Loucy (cell line): ENCODE results near the gene BAIAP2L1.

Experiments
- H2AFZ ChIP-seq: fragments of 200-600 bp; sonication (generic); 2 replicates; pipeline ENCODE4 v1.6.0; 2016; ENCODE audit warnings: antibody characterized with exemption, mild to moderate bottlenecking, low read length, moderate library complexity
- H3F3A ChIP-seq: fragments of 200-600 bp; 2 replicates; pipeline ENCODE4 v1.6.0; 2016; ENCODE audit warnings: antibody characterized with exemption, low read depth, mild to moderate bottlenecking
- H3K27me3 ChIP-seq: fragments of 200-600 bp; sonication (generic); 2 replicates; pipeline ENCODE4 v1.6.1; 2014; ENCODE audit warnings: low read length, mild to moderate bottlenecking; ENCODE audit not compliant: insufficient read depth, poor library complexity, severe bottlenecking
- H3K36me3 ChIP-seq: fragments of 200-600 bp; sonication (generic); 2 replicates; pipeline ENCODE4 v1.6.1; 2016; ENCODE audit warnings: low read length; ENCODE audit not compliant: insufficient read depth
- H3K4me1 ChIP-seq: fragments of 200-600 bp; sonication (generic); 2 replicates; pipeline ENCODE4 v1.5.1; 2014; ENCODE audit warnings: low read length, mild to moderate bottlenecking; ENCODE audit not compliant: insufficient read depth, poor library complexity, severe bottlenecking
- H3K4me2 ChIP-seq: fragments of 200-600 bp; sonication (generic); 2 replicates; pipeline ENCODE4 v1.6.0; 2014; ENCODE audit warnings: antibody characterized with exemption, low read length, low read depth, mild to moderate bottlenecking; ENCODE audit not compliant: poor library complexity, severe bottlenecking
- H3K4me3 ChIP-seq: fragments of 200-600 bp; sonication (generic); 2 replicates; pipeline ENCODE4 v1.5.1; 2014; ENCODE audit warnings: low read length, mild to moderate bottlenecking, mixed read lengths; ENCODE audit not compliant: poor library complexity, severe bottlenecking
- H3K79me2 ChIP-seq: fragments of 200-600 bp; sonication (generic); 2 replicates; pipeline ENCODE4 v1.6.1; 2014; ENCODE audit warnings: low read length; ENCODE audit not compliant: insufficient read depth
- H3K9ac ChIP-seq: fragments of 200-600 bp; sonication (generic); 2 replicates; pipeline ENCODE4 v1.6.0; 2014; ENCODE audit warnings: mild to moderate bottlenecking, low read depth, low read length, moderate library complexity; ENCODE audit not compliant: poor library complexity, severe bottlenecking
- H3K9me2 ChIP-seq: fragments of 200-600 bp; sonication (generic); replicated peaks from 2 replicates; pipeline ENCODE4 v1.6.1; 2016; ENCODE audit warnings: low read depth, low read length, mixed read lengths
- H3K9me3 ChIP-seq: fragments of 200-600 bp; sonication (generic); 2 replicates; pipeline ENCODE4 v1.6.1; 2014; ENCODE audit warnings: mild to moderate bottlenecking, antibody characterized with exemption, low read length, low read depth; ENCODE audit not compliant: insufficient read depth
- H4K20me1 ChIP-seq: fragments of 200-600 bp; sonication (generic); 2 replicates; pipeline ENCODE4 v1.6.0; 2014; ENCODE audit warnings: antibody characterized with exemption, low read length, mild to moderate bottlenecking; ENCODE audit not compliant: insufficient read depth, poor library complexity, severe bottlenecking
- EZH2phosphoT487 ChIP-seq: fragments of 200-600 bp; IDR thresholded peaks from 2 replicates; pipeline ENCODE4 v1.6.1; 2018; ENCODE audit warnings: antibody characterized with exemption, mild to moderate bottlenecking, moderate library complexity, borderline replicate concordance
- TF ChIP-seq, protein P1 (sequence below): fragments of 200-600 bp; sonication (generic); conservative IDR thresholded peaks from 2 replicates; pipeline ENCODE4 v1.5.1; 2014; ENCODE audit warnings: mild to moderate bottlenecking, antibody characterized with exemption, low read length

BAIAP2L1 gene

DNA sequence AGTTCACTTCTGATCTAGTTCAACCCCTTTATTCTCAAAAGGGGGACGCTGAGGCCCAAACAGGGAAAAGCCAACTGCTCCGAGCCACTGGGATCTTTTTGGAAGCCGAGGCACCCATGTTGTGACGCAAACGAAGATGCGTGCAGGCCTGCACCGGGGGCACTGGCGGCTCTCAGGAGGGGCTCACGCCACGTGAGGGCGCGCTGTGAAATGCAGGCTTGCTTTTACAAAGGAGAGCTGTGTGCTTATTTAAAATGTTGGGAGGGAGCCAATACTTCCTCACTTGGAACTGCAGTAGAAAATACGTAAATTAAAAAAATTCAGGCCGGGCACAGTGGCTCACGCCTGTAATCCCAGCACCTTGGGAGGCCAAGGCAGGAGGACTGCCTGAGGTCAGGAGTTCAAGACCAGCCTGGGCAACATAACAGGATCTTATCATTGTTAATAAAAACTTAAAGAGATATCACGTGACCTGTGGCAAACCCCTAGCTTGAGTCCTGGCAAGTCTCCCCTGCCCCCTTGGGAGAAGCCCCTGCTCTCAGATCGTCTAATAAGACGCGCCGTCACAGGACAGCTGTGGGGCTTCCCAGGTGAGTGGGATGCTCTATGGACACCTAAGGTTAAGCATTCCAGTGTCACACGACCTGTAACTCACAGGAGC is 103.1 kb downstream of the BAIAP2L1 start:
- Histone ChIP-seq H2AFZ (no peak overlapping the region), H3F3A (no peaks in the 10 kb centered on the region), H3K4me3 (no peak overlapping the region), H3K27me3 (no peaks in the 10 kb centered on the region), H3K4me2 (no peak overlapping the region), H3K9me2 (no peaks in the 10 kb centered on the region), H3K9me3 (no peaks in the 10 kb centered on the region), H3K36me3 (no peaks in the 10 kb centered on the region), H4K20me1 (no peaks in the 10 kb centered on the region), H3K9ac (no peak overlapping the region), H3K79me2 (no peaks in the 10 kb centered on the region), H3K4me1 (no peaks in the 10 kb centered on the region)
- no peak for TF ChIP-seq EZH2phosphoT487
- TF ChIP-seq, protein P1, sequence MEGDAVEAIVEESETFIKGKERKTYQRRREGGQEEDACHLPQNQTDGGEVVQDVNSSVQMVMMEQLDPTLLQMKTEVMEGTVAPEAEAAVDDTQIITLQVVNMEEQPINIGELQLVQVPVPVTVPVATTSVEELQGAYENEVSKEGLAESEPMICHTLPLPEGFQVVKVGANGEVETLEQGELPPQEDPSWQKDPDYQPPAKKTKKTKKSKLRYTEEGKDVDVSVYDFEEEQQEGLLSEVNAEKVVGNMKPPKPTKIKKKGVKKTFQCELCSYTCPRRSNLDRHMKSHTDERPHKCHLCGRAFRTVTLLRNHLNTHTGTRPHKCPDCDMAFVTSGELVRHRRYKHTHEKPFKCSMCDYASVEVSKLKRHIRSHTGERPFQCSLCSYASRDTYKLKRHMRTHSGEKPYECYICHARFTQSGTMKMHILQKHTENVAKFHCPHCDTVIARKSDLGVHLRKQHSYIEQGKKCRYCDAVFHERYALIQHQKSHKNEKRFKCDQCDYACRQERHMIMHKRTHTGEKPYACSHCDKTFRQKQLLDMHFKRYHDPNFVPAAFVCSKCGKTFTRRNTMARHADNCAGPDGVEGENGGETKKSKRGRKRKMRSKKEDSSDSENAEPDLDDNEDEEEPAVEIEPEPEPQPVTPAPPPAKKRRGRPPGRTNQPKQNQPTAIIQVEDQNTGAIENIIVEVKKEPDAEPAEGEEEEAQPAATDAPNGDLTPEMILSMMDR: no peak

DNA sequence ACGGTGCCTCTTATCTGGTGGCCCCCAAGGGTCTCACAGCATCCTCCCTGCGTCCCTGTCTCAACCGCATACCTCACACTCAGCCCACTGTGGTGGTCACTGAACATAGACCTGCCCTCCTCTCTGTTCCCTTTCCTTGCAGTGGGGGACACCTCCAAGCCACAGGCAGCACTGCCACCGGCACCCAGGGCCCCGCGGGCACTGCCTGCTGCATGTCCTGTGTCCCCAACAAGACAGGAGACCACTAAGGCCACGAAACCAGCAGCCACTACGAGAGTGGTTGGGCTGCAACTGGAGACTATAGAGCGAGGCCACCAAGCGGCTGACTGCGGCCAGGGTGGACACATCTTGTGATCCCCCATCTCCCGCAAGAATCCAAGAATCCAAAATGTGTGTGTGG is 104.1 kb downstream of the BAIAP2L1 start:
- no peaks in the 10 kb centered on the region for H3K27me3 ChIP-seq
- no peaks in the 10 kb centered on the region for H4K20me1 ChIP-seq
- no peaks in the 10 kb centered on the region for H3F3A ChIP-seq
- H3K9me3 ChIP-seq: no peaks in the 10 kb centered on the region
- no peak overlapping the region for H3K4me2 ChIP-seq
- H3K9me2 ChIP-seq: no peaks in the 10 kb centered on the region
- no peaks in the 10 kb centered on the region for H3K79me2 ChIP-seq
- H3K36me3 ChIP-seq: peaks cover 3% of the 10 kb centered on the region; the same call in 1 of the 2 replicates
- H2AFZ ChIP-seq: no peak overlapping the region
- no peak overlapping the region for H3K9ac ChIP-seq
- no peak overlapping the region for H3K4me3 ChIP-seq
- no peak for TF ChIP-seq EZH2phosphoT487
- TF ChIP-seq, protein P1: no peak
- H3K4me1 ChIP-seq: no peaks in the 10 kb centered on the region

DNA sequence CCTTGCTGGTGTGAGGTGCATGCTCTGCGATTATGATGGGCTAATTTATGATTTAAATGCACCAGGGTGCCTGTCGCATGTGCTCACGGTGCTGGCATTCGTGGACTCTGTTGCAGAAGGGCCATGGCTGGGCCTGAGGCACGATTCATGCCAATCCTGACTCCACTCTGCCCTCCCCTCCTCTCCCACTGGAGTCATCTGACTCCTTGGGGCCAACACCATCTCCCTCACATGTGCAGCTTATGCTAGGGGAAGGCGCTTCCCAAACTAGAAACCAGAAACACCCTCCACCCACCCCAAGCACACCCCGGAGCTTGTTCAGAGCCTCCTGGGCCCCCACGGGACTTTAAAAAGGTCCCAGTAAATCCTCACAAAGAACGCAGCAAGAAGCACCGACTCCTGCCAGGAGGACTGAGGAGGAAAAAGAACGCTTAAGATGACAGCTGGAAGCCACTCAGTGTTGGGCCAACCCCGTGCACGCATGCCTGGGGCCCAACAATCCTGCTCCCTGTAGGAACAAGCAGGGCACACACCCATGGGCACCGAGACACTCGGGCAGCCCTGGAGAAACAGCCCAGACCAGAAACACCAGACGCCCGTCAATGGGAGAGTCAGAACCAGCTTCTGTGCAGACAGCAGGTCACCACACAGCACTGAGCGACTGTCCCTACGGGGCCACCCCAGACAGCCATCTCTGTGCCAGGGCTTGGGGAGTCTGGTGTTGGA is 105.3 kb downstream of the BAIAP2L1 start:
- no peaks in the 10 kb centered on the region for H4K20me1 ChIP-seq
- no peaks in the 10 kb centered on the region for H3K4me1 ChIP-seq
- no peak overlapping the region for H3K4me2 ChIP-seq
- no peaks in the 10 kb centered on the region for H3K9me2 ChIP-seq
- H3K36me3 ChIP-seq: peaks cover 3% of the 10 kb centered on the region; the same call in 1 of the 2 replicates
- H3K9me3 ChIP-seq: no peaks in the 10 kb centered on the region
- no peak overlapping the region for H3K9ac ChIP-seq
- H2AFZ ChIP-seq: no peak overlapping the region
- H3K27me3 ChIP-seq: no peaks in the 10 kb centered on the region
- H3K79me2 ChIP-seq: no peaks in the 10 kb centered on the region
- no peak overlapping the region for H3K4me3 ChIP-seq
- TF ChIP-seq, protein P1: no peak
- no peak for TF ChIP-seq EZH2phosphoT487
- no peaks in the 10 kb centered on the region for H3F3A ChIP-seq
